ENCODE data around the gene CCDC157.
"Not testable (repeated sequence)": the region's sequence is repeated elsewhere in the genome, so short reads cannot be mapped to it uniquely, and the experiment has no call there.

Gene CCDC157

GRCh38 chr22:30392661-30393321, 36.0 kb downstream of the CCDC157 start:
- no peak for DNase-seq

- no peak for DNase-seq
Measured at GRCh38 chr22:30393322-30393680, 36.5 kb downstream of the CCDC157 start.

GRCh38 chr22:30393885-30394284, 37.1 kb downstream of the CCDC157 start:
- DNase-seq: no peak

GRCh38 chr22:30396871-30397655, 40.3 kb downstream of the CCDC157 start, which contains the start of gene SEC14L2:
Gene SEC14L2, plus strand, starts transcription at chr22:30397018. Its CDS starts 99 bp downstream, at chr22:30397117.
- peak; percentile 53 to 59 for DNase-seq

- DNase-seq: no peak
Measured at GRCh38 chr22:30397656-30398635, 41.1 kb downstream of the CCDC157 start.

GRCh38 chr22:30398685-30399680, 42.2 kb downstream of the CCDC157 start:
- no peak for DNase-seq

GRCh38 chr22:30399718-30400117, 42.9 kb downstream of the CCDC157 start:
- no peak for DNase-seq

GRCh38 chr22:30400159-30400558, 43.4 kb downstream of the CCDC157 start:
- DNase-seq: no peak

- DNase-seq: not testable (repeated sequence)
Measured at GRCh38 chr22:30401024-30401423, 44.2 kb downstream of the CCDC157 start.

- DNase-seq: no peak
Measured at GRCh38 chr22:30402028-30402765, 45.4 kb downstream of the CCDC157 start.

- DNase-seq: not testable (repeated sequence)
Measured at GRCh38 chr22:30402766-30403104, 45.9 kb downstream of the CCDC157 start.

- no peak for DNase-seq
Measured at GRCh38 chr22:30404307-30404706, 47.5 kb downstream of the CCDC157 start.

GRCh38 chr22:30405731-30406130, 48.9 kb downstream of the CCDC157 start:
- no peak for DNase-seq

- DNase-seq: no peak
Measured at GRCh38 chr22:30406400-30406799, 49.6 kb downstream of the CCDC157 start.

GRCh38 chr22:30408388-30409102, 51.7 kb downstream of the CCDC157 start:
- no peak for DNase-seq

GRCh38 chr22:30411780-30412179, 55.0 kb downstream of the CCDC157 start:
- DNase-seq: no peak

- DNase-seq: no peak
Measured at GRCh38 chr22:30413001-30413400, 56.2 kb downstream of the CCDC157 start.

GRCh38 chr22:30413745-30414524, 57.1 kb downstream of the CCDC157 start:
- no peak for DNase-seq

- DNase-seq: no peak
Measured at GRCh38 chr22:30414525-30415047, 57.8 kb downstream of the CCDC157 start.
